A549 (cell line): ENCODE results near the gene RHBDD2. TPM values are rescaled to one million over a fixed set of nuclear protein-coding genes. Genes with fewer than 3 reads are reported as not detected.

Experiments used
- ATAC-seq, 2 experiments: fragments of 200-7000 bp in 1 of 2; fragments of >200 bp in 1 of 2; cut with Nextera tagmentation in 1 of 2; cut with Tn5 transposase in 1 of 2; 3 replicates each; pipeline versions ENCODE4 v1.8.0 to v1.9.1; 2018 to 2020; ENCODE audit warnings: mild to moderate bottlenecking in 1 of 2, moderate library complexity in 1 of 2
- CTCF ChIA-PET: fragments of 300-600 bp; sonication (Branson Sonifier 250); formaldehyde crosslinking; extraction: SDS; loops from one replicate; lab custom pipeline; 2021; ENCODE audit warnings: antibody characterized with exemption, inconsistent platforms; lab: Yijun Ruan, JAX
- POLR2A ChIA-PET: fragments of 350-600 bp; formaldehyde crosslinking; extraction: SDS; loops from one replicate; lab custom pipeline; 2021; ENCODE audit warnings: antibody characterized with exemption, inconsistent platforms; lab: Yijun Ruan, JAX
- DNase-seq, 2 experiments: peaks; one replicate each; pipeline versions ENCODE4 v3.0.0 to v3.0.0-alpha.2; 2011 to 2016; ENCODE audit warnings: low read depth in 1 of 2, low spot score in 1 of 2
- FAIRE-seq: peaks from 2 replicates; lab custom pipeline; 2011; peaks lifted over from hg19 to GRCh38; lab: Jason Lieb, UNC
- H3K27ac ChIP-seq, 2 experiments: fragments of >200 bp; sonication (Bioruptor Twin); formaldehyde crosslinking; 3 replicates each; pipeline ENCODE4 v1.5.1; 2016 to 2017
- H3K4me1 ChIP-seq: fragments of >200 bp; sonication (Bioruptor Twin); formaldehyde crosslinking; 3 replicates; pipeline ENCODE4 v1.6.1; 2016
- H3K4me2 ChIP-seq: fragments of >200 bp; sonication (Bioruptor Twin); formaldehyde crosslinking; 3 replicates; pipeline ENCODE4 v1.6.1; 2016
- H3K4me3 ChIP-seq: fragments of >200 bp; sonication (Bioruptor Twin); formaldehyde crosslinking; 3 replicates; pipeline ENCODE4 v1.5.1; 2016
- H3K9me3 ChIP-seq: fragments of >200 bp; sonication (Bioruptor Twin); formaldehyde crosslinking; 3 replicates; pipeline ENCODE4 v1.6.1; 2016
- ATOH8 ChIP-seq: fragments of 250-450 bp; sonication (Bioruptor Pico); IDR thresholded peaks from 2 replicates; pipeline ENCODE4 v1.5.0; 2020; ENCODE audit warnings: low read depth, mild to moderate bottlenecking, moderate library complexity
- BHLHE40 ChIP-seq: IDR thresholded peaks from 2 replicates; pipeline ENCODE4 v1.6.1; 2012; ENCODE audit warnings: low read depth, low read length, inconsistent platforms
- CBX8 ChIP-seq: fragments of 200-600 bp; sonication (generic); IDR thresholded peaks from 2 replicates; pipeline ENCODE4 v1.6.1; 2016
- CEBPB ChIP-seq, 2 experiments: fragments of >200 bp in 1 of 2; sonication (Bioruptor Twin) in 1 of 2; formaldehyde crosslinking in 1 of 2; IDR thresholded peaks; 2 replicates each; pipeline ENCODE4 v1.6.1; 2012 to 2016
- EP300 ChIP-seq, 2 experiments: fragments of >200 bp; sonication (Bioruptor Twin); formaldehyde crosslinking; IDR thresholded peaks; 2 replicates in 1 of 2; 3 replicates in 1 of 2; pipeline ENCODE4 v1.6.1; 2016 to 2017
- FOSB ChIP-seq: fragments of 250-450 bp; sonication (Bioruptor Pico); IDR thresholded peaks from 2 replicates; pipeline ENCODE4 v1.5.0; 2020; ENCODE audit warnings: mild to moderate bottlenecking, moderate library complexity
- FOSL2 ChIP-seq, 2 experiments: fragments of 450-650 bp in 1 of 2; fragments of >200 bp in 1 of 2; sonication (Bioruptor Twin) in 1 of 2; formaldehyde crosslinking; IDR thresholded peaks; 2 replicates each; pipeline versions ENCODE4 v1.5.0 to v1.6.1; 2016 to 2020; ENCODE audit warnings: mild to moderate bottlenecking in 1 of 2, moderate library complexity in 1 of 2
- FOXS1 ChIP-seq: fragments of 250-450 bp; sonication (Bioruptor Pico); IDR thresholded peaks from 2 replicates; pipeline ENCODE4 v1.5.0; 2020; ENCODE audit warnings: mild to moderate bottlenecking, moderate library complexity
- GATA3 ChIP-seq: IDR thresholded peaks from 2 replicates; pipeline ENCODE4 v1.6.1; 2012; ENCODE audit warnings: borderline replicate concordance
- HEYL ChIP-seq: fragments of 250-450 bp; sonication (Bioruptor Pico); IDR thresholded peaks from 2 replicates; pipeline ENCODE4 v1.8.0; 2021; ENCODE audit warnings: mild to moderate bottlenecking, moderate library complexity
- HOXA7 ChIP-seq: fragments of 250-450 bp; sonication (Bioruptor Pico); IDR thresholded peaks from 2 replicates; pipeline ENCODE4 v1.5.0; 2020; ENCODE audit warnings: mild to moderate bottlenecking, moderate library complexity
- HOXB13 ChIP-seq: fragments of 250-450 bp; sonication (Bioruptor Pico); IDR thresholded peaks from 2 replicates; pipeline ENCODE4 v1.5.0; 2020; ENCODE audit warnings: low read depth, mild to moderate bottlenecking, moderate library complexity
- HOXB5 ChIP-seq: fragments of 250-450 bp; sonication (Bioruptor Pico); IDR thresholded peaks from 2 replicates; pipeline ENCODE4 v1.5.0; 2020; ENCODE audit warnings: mild to moderate bottlenecking, moderate library complexity
- JUN ChIP-seq, 2 experiments: fragments of >200 bp; sonication (Bioruptor Twin); formaldehyde crosslinking; IDR thresholded peaks; 2 replicates in 1 of 2; 3 replicates in 1 of 2; pipeline ENCODE4 v1.6.1; 2016 to 2017
- JUNB ChIP-seq: fragments of >200 bp; sonication (Bioruptor Twin); formaldehyde crosslinking; IDR thresholded peaks from 2 replicates; pipeline ENCODE4 v1.6.1; 2016
- KDM1A ChIP-seq: fragments of 200-600 bp; sonication (generic); IDR thresholded peaks from 2 replicates; pipeline ENCODE4 v1.6.1; 2016; ENCODE audit warnings: low read depth, mild to moderate bottlenecking
- KDM5A ChIP-seq: fragments of 200-600 bp; sonication (generic); IDR thresholded peaks from 2 replicates; pipeline ENCODE4 v1.6.1; 2016; ENCODE audit warnings: antibody characterized with exemption, mild to moderate bottlenecking
- NFE2L2 ChIP-seq: fragments of 150-350 bp; conservative IDR thresholded peaks from 2 replicates; pipeline ENCODE4 v1.6.1; 2014; ENCODE audit warnings: low read length
- NPAS2 ChIP-seq: fragments of 250-450 bp; sonication (Bioruptor Pico); IDR thresholded peaks from 2 replicates; pipeline ENCODE4 v1.8.0; 2022; ENCODE audit warnings: mild to moderate bottlenecking, moderate library complexity, borderline replicate concordance
- PHF8 ChIP-seq: fragments of 200-600 bp; sonication (generic); IDR thresholded peaks from 2 replicates; pipeline ENCODE4 v1.6.1; 2016; ENCODE audit warnings: low read depth, mild to moderate bottlenecking, antibody characterized with exemption, moderate library complexity, borderline replicate concordance
- POLR2A ChIP-seq: IDR thresholded peaks from 2 replicates; pipeline ENCODE4 v1.6.1; 2012; ENCODE audit warnings: mild to moderate bottlenecking, low read length
- RAD21 ChIP-seq, 2 experiments: fragments of >200 bp in 1 of 2; sonication (Bioruptor Twin) in 1 of 2; formaldehyde crosslinking in 1 of 2; IDR thresholded peaks in 1 of 2; conservative IDR thresholded peaks in 1 of 2; 2 replicates in 1 of 2; 3 replicates in 1 of 2; pipeline ENCODE4 v1.6.1; 2012 to 2018; ENCODE audit warnings: inconsistent platforms in 1 of 2
- RARB ChIP-seq: fragments of 250-450 bp; sonication (Bioruptor Pico); IDR thresholded peaks from 2 replicates; pipeline ENCODE4 v1.8.0; 2021; ENCODE audit warnings: mild to moderate bottlenecking, moderate library complexity
- RCOR1 ChIP-seq: fragments of 150-350 bp; IDR thresholded peaks from 2 replicates; pipeline ENCODE4 v1.6.1; 2014; ENCODE audit warnings: antibody characterized with exemption, low read length, low read depth
- RNF2 ChIP-seq: fragments of 200-600 bp; sonication (generic); IDR thresholded peaks from 2 replicates; pipeline ENCODE4 v1.6.1; 2016; ENCODE audit warnings: low read depth, mild to moderate bottlenecking, antibody characterized with exemption, moderate library complexity, borderline replicate concordance
- TFCP2L1 ChIP-seq: fragments of 250-450 bp; sonication (Bioruptor Pico); IDR thresholded peaks from 2 replicates; pipeline ENCODE4 v1.5.0; 2021; ENCODE audit warnings: mild to moderate bottlenecking
- TP53 ChIP-seq: fragments of 250-450 bp; sonication (Bioruptor Pico); IDR thresholded peaks from 2 replicates; pipeline ENCODE4 v1.5.0; 2021; ENCODE audit warnings: mild to moderate bottlenecking, moderate library complexity
- ZNF302 ChIP-seq: fragments of 250-450 bp; sonication (Bioruptor Pico); IDR thresholded peaks from 2 replicates; pipeline ENCODE4 v1.9.0; 2021; ENCODE audit warnings: inconsistent platforms, mild to moderate bottlenecking, moderate library complexity
- WGBS: methylation state at CpG from one replicate; pipeline ENCODE4 v1.1.6; 2017; ENCODE audit errors: missing lambda C conversion rate; 5-methylcytosine and 5-hydroxymethylcytosine counted together
- polyA plus RNA-seq, 4 experiments: library from polyadenylated mRNA; depleted of rRNA in 3 of 4; stranded (reverse); fragments of >200 nt; fragmentation: RNase III in 1 of 4; extraction: RNeasy Plus Mini Kit Qiagen cat#74134 plus additional on column Dnase treatment in 1 of 4; gene quantifications; 2 replicates in 3 of 4; 3 replicates in 1 of 4; pipeline ENCODE4 v1.2.3, GENCODE V29; 2011 to 2017
- TF ChIP-seq, protein P1 (sequence below): fragments of >200 bp; sonication (Bioruptor Twin); formaldehyde crosslinking; IDR thresholded peaks from 3 replicates; pipeline ENCODE4 v1.5.1; 2016
- TF ChIP-seq, protein P2 (sequence below): fragments of >200 bp; sonication (Bioruptor Twin); formaldehyde crosslinking; IDR thresholded peaks from 2 replicates; pipeline ENCODE4 v1.6.1; 2016

RHBDD2 gene
- polyA plus RNA-seq, 2 of the 4 experiments (the other 2 are of a cell fraction), result 61.3 to 62.0 TPM

DNA sequence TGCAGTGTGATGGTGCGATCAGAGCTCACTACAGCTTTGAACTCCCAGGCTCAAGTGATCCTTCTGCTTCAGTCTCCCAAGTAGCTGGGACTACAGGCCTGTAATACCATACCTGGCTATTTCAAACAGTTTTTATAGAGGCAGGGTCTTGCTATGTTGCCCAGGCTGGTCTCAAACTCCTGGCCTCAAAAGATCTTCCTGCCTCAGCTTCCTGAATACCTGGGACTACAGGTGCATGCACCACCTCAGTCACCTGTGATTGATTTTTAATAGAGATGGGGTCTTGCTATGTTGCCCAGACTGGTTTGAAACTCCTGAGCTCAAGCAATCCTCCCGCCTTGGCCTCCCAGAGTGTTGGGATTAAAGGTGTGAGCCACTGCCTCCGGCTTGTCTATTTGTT is 38.8 kb upstream of the RHBDD2 start:
- Histone ChIP-seq H3K27ac (no peak overlapping the region), H3K4me2 (no peak overlapping the region), H3K4me1 (peaks cover 19% of the 10 kb centered on the region), H3K9me3 (no peaks in the 10 kb centered on the region), H3K4me3 (no peak overlapping the region)
- ChIA-PET POLR2A (no interaction called here), CTCF (interaction anchor here (1.2 kb wide), 1 partner anchor 12 kb away, joined by 3 read pairs; no protein-coding TSS in a partner anchor)
- ATAC-seq (no peak), FAIRE-seq (no peak), DNase-seq (no peak)
- whole genome bisulfite sequencing, result 96% methylated on average over 3 of the region's 3 CpGs
- TF ChIP-seq JUNB, result no peak
- TF ChIP-seq BHLHE40, result no peak
- TF ChIP-seq HOXB13 (CRISPR knock-in tag), result no peak
- no peak for TF ChIP-seq NPAS2
- no peak for TF ChIP-seq RAD21 (conservative IDR thresholded peaks at IDR 0.05 in 1 of 2, IDR thresholded peaks at IDR 0.05 in 1 of 2)
- no peak for TF ChIP-seq FOSB (CRISPR knock-in tag)
- no peak for TF ChIP-seq RCOR1
- TF ChIP-seq HEYL (CRISPR knock-in tag), result no peak
- TF ChIP-seq HOXA7 (CRISPR knock-in tag), result no peak
- TF ChIP-seq ZNF302, result no peak
- TF ChIP-seq, protein P1, sequence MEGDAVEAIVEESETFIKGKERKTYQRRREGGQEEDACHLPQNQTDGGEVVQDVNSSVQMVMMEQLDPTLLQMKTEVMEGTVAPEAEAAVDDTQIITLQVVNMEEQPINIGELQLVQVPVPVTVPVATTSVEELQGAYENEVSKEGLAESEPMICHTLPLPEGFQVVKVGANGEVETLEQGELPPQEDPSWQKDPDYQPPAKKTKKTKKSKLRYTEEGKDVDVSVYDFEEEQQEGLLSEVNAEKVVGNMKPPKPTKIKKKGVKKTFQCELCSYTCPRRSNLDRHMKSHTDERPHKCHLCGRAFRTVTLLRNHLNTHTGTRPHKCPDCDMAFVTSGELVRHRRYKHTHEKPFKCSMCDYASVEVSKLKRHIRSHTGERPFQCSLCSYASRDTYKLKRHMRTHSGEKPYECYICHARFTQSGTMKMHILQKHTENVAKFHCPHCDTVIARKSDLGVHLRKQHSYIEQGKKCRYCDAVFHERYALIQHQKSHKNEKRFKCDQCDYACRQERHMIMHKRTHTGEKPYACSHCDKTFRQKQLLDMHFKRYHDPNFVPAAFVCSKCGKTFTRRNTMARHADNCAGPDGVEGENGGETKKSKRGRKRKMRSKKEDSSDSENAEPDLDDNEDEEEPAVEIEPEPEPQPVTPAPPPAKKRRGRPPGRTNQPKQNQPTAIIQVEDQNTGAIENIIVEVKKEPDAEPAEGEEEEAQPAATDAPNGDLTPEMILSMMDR, result no peak
- TF ChIP-seq RNF2, result no peak
- no peak for TF ChIP-seq KDM5A
- TF ChIP-seq NFE2L2, result no peak
- no peak for TF ChIP-seq CBX8
- no peak for TF ChIP-seq TFCP2L1 (CRISPR knock-in tag)
- no peak for TF ChIP-seq ATOH8 (CRISPR knock-in tag)

GRCh38 chr7:75842836-75843446 is 35.9 kb upstream of the RHBDD2 start:
- H3K4me1 ChIP-seq, result peaks cover 19% of the 10 kb centered on the region
- TF ChIP-seq EP300 (IDR thresholded peaks at IDR 0.05) (peak in 1 of 2 experiments; percentile 26; a peak in 1 of 5 replicates), POLR2A (0 out of 2 replicates have a peak, but pooled peaks have one; percentile 6), PHF8 (no peak), FOSL2 (IDR thresholded peaks at IDR 0.05) (peak; percentile 65; the same call in 1 of the 2 replicates), FOSL2 (CRISPR knock-in tag; IDR thresholded peaks at IDR 0.05) (peak; percentile 93), RNF2 (no peak), CEBPB (IDR thresholded peaks at IDR 0.05) (peak; percentile 89 to 95), RARB (CRISPR knock-in tag) (no peak), GATA3 (peak; percentile 12; the same call in 1 of the 2 replicates), KDM1A (no peak), HOXB5 (CRISPR knock-in tag) (no peak), FOXS1 (CRISPR knock-in tag) (no peak), TFCP2L1 (CRISPR knock-in tag) (peak; percentile 58; the same call in 1 of the 2 replicates), JUNB (peak; percentile 67), TP53 (CRISPR knock-in tag) (no peak), JUN (IDR thresholded peaks at IDR 0.05) (peak; percentile 42 to 66; a peak in 2 of 5 replicates)
- TF ChIP-seq, protein P2, sequence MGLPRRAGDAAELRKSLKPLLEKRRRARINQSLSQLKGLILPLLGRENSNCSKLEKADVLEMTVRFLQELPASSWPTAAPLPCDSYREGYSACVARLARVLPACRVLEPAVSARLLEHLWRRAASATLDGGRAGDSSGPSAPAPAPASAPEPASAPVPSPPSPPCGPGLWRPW, result peak; percentile 55; the same call in 1 of the 2 replicates
- H3K9me3 ChIP-seq, result no peaks in the 10 kb centered on the region
- H3K4me2 ChIP-seq, result peak overlapping the region; percentile 74
- H3K4me3 ChIP-seq, result no peak overlapping the region
- ChIA-PET POLR2A (no interaction called here), CTCF (interaction anchor here (1.4 kb wide), 1 partner anchor 31 kb away, joined by 3 read pairs; no protein-coding TSS in a partner anchor)
- ATAC-seq (peak; percentile 82 to 89), FAIRE-seq (no peak), DNase-seq (peak; percentile 47 to 72)
- WGBS, result 31% methylated on average over 8 of the region's 8 CpGs
- H3K27ac ChIP-seq, result peak overlapping the region; percentile 65 to 79
